ENCODE data around the gene TMEM184B.
A peak's percentile ranks its signal among the peaks of the same experiment; 100 is the strongest.

TMEM184B gene

DNA sequence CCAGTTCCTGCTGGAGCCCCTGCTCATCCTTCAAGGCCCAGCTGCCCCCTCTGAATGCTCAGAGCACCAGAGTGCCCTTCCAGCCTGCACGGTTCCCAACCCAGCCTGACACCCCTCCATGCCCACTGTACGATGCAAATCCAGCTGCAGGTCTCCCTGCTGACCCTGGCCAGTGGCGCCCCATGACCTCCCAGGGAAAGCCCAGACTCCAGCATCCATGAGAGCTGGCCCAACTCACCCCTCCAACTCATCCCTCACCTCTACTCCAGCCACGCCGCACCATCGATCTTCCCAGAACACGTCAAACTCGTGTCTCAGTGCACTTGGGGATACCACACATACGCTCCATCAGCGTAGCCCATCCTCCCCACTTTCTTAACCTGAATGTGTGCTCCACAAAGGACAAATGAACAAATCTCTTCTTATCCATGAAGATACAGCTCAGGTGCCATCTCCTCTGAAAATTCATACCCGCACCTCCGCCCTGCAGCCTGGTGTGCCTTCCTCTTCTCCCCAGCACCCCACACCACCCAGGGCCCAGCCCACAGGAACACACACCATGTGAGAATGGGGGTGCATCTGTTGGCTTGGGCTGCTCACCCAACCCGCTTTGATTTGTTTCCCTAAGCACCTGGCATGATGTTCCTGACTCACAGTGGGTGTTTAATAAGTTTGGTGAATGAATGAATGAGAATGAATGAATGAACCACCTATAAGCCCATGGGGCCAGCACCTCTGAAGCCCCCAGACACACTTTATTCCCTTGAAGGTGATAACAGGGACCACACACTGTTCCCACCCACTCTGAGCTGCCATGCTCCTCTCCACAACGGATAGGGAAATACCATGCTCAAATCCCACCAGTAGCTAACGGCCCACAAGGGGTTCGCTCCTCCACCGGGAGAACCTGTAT lies 97.3 kb downstream of the TMEM184B start:
- Histone ChIP-seq H3K4me3 (ENCODE audit: low read length) (no peak overlapping the region), H3K4me2 (ENCODE audit: low read length) (no peak overlapping the region), H3K4ac (ENCODE audit: low read depth, low read length) (no peak overlapping the region), H3K4me1 (ENCODE audit: control insufficient read depth, low read depth, low read length) (peaks cover 2% of the 10 kb centered on the region), H3K9ac (ENCODE audit: low read length) (no peak overlapping the region), H3K27me3 (ENCODE audit: insufficient read depth, low read length, poor library complexity) (no peaks in the 10 kb centered on the region), H4K5ac (ENCODE audit: low read length) (no peak overlapping the region), H3K79me1 (ENCODE audit: low read length) (no peaks in the 10 kb centered on the region), H3K23ac (ENCODE audit: low read length) (no peak overlapping the region), H3K36me3 (ENCODE audit: control insufficient read depth, insufficient read depth, low read length) (no peaks in the 10 kb centered on the region), H2AK5ac (ENCODE audit: low read length) (no peak overlapping the region), H3K79me2 (ENCODE audit: control insufficient read depth, insufficient read depth, low read length) (no peaks in the 10 kb centered on the region), H3K18ac (ENCODE audit: low read length) (no peak overlapping the region), H2BK15ac (replicated peaks; ENCODE audit: low read depth) (no peak overlapping the region), H3K27ac (ENCODE audit: low read depth, low read length) (no peak overlapping the region), H2BK5ac (ENCODE audit: low read length) (no peak overlapping the region), H3K56ac (ENCODE audit: low read length) (no peak overlapping the region), H2BK120ac (ENCODE audit: low read depth, low read length) (no peak overlapping the region), H4K8ac (ENCODE audit: low read depth, low read length) (no peak overlapping the region)
- no CpG with 5 or more reads among the region's 17 CpGs for WGBS (ENCODE audit: extremely low coverage, insufficient coverage, low lambda C conversion rate)
- DNase-seq, result no peak

DNA sequence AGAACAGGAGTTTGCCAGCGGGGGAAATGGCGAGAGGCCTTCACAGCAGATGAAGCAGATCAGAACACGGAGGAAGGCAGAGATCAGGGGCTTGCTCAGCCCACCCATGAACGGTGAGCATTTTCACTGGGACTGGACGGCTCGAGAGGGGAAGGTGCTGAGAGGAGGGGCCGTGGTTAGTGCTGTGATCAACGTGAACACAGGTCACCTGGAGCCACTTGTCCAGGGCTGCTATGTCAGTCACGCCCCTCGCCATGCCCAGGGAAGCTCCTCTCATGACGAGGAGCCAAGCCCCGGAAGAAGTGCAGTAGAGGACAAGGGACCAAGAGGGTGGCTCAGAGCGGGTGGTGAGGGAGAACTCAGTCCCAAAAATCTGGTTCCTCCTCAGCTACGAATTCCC lies 98.2 kb downstream of the TMEM184B start:
- Histone ChIP-seq H3K4ac (ENCODE audit: low read depth, low read length) (no peak overlapping the region), H3K36me3 (ENCODE audit: control insufficient read depth, insufficient read depth, low read length) (no peaks in the 10 kb centered on the region), H3K79me2 (ENCODE audit: control insufficient read depth, insufficient read depth, low read length) (no peaks in the 10 kb centered on the region), H2BK5ac (ENCODE audit: low read length) (no peak overlapping the region), H2BK120ac (ENCODE audit: low read depth, low read length) (no peak overlapping the region), H2BK15ac (replicated peaks; ENCODE audit: low read depth) (no peak overlapping the region), H2AK5ac (ENCODE audit: low read length) (no peak overlapping the region), H4K8ac (ENCODE audit: low read depth, low read length) (no peak overlapping the region), H3K56ac (ENCODE audit: low read length) (peak overlapping the region; percentile 7), H3K4me3 (ENCODE audit: low read length) (no peak overlapping the region), H4K5ac (ENCODE audit: low read length) (no peak overlapping the region), H3K9ac (ENCODE audit: low read length) (no peak overlapping the region), H3K4me2 (ENCODE audit: low read length) (no peak overlapping the region), H3K18ac (ENCODE audit: low read length) (no peak overlapping the region), H3K27me3 (ENCODE audit: insufficient read depth, low read length, poor library complexity) (no peaks in the 10 kb centered on the region), H3K27ac (ENCODE audit: low read depth, low read length) (no peak overlapping the region), H3K23ac (ENCODE audit: low read length) (no peak overlapping the region), H3K4me1 (ENCODE audit: control insufficient read depth, low read depth, low read length) (no peaks in the 10 kb centered on the region), H3K79me1 (ENCODE audit: low read length) (no peaks in the 10 kb centered on the region)
- no CpG with 5 or more reads among the region's 14 CpGs for WGBS (ENCODE audit: extremely low coverage, insufficient coverage, low lambda C conversion rate)
- DNase-seq, result no peak

- no peaks in the 10 kb centered on the region for H3K36me3 ChIP-seq (ENCODE audit: control insufficient read depth, insufficient read depth, low read length)
- no peak overlapping the region for H2BK15ac ChIP-seq (replicated peaks; ENCODE audit: low read depth)
- H3K9ac ChIP-seq (ENCODE audit: low read length), result no peak overlapping the region
- no peak overlapping the region for H3K56ac ChIP-seq (ENCODE audit: low read length)
- H3K4me2 ChIP-seq (ENCODE audit: low read length), result no peak overlapping the region
- no peak overlapping the region for H2BK120ac ChIP-seq (ENCODE audit: low read depth, low read length)
- H2BK5ac ChIP-seq (ENCODE audit: low read length), result no peak overlapping the region
- no peak overlapping the region for H4K5ac ChIP-seq (ENCODE audit: low read length)
- no peak overlapping the region for H4K8ac ChIP-seq (ENCODE audit: low read depth, low read length)
- no peak for DNase-seq
- no peak overlapping the region for H3K27ac ChIP-seq (ENCODE audit: low read depth, low read length)
- no peak overlapping the region for H2AK5ac ChIP-seq (ENCODE audit: low read length)
- no peak overlapping the region for H3K23ac ChIP-seq (ENCODE audit: low read length)
- no peak overlapping the region for H3K18ac ChIP-seq (ENCODE audit: low read length)
- no peaks in the 10 kb centered on the region for H3K79me2 ChIP-seq (ENCODE audit: control insufficient read depth, insufficient read depth, low read length)
- H3K4me1 ChIP-seq (ENCODE audit: control insufficient read depth, low read depth, low read length), result no peaks in the 10 kb centered on the region
- no CpG with 5 or more reads among the region's 4 CpGs for WGBS (ENCODE audit: extremely low coverage, insufficient coverage, low lambda C conversion rate)
- no peak overlapping the region for H3K4me3 ChIP-seq (ENCODE audit: low read length)
- no peaks in the 10 kb centered on the region for H3K27me3 ChIP-seq (ENCODE audit: insufficient read depth, low read length, poor library complexity)
- no peaks in the 10 kb centered on the region for H3K79me1 ChIP-seq (ENCODE audit: low read length)
- no peak overlapping the region for H3K4ac ChIP-seq (ENCODE audit: low read depth, low read length)
Measured at GRCh38 chr22:38173641-38173906, 99.2 kb downstream of the TMEM184B start.

DNA sequence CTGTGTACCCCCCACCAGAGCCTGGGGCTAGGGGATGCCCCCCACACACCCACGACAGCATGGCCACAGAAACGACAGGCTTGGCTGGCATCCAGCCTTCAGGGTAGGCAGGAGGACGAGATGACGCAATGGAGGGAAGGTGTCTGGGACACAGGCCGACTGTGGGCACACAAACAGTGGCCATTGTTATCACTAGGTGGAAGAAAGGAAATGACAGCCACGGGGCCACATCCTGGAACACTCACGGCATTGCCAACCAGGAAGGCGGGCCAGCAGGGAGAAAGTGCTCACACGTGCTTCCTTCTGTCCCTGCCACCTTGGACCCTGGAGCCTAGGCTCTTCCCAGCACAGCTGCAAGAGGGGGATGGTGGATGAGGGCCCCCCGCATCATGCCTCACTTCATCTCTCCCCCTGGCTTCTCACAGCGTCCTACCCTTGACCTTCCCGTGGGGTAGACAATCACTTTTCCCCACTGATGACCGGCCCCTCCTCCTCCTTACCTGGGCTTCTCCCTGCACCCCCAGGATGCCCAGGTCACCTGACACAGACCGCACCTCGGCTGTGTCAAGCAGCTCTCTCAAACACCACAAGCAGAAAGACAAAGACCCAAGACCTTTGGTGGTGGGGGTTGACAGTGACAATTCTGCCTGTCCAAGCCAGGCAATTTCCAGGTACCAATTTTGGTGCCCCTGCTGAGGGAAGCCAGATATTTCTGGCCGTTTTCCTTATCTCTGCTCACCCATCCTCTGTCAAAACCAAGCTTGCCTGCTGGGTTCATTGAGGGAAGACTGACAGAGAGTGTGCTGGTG lies 99.8 kb downstream of the TMEM184B start:
- H4K5ac ChIP-seq (ENCODE audit: low read length), result no peak overlapping the region
- no peak overlapping the region for H3K9ac ChIP-seq (ENCODE audit: low read length)
- no peak overlapping the region for H3K27ac ChIP-seq (ENCODE audit: low read depth, low read length)
- no peaks in the 10 kb centered on the region for H3K79me2 ChIP-seq (ENCODE audit: control insufficient read depth, insufficient read depth, low read length)
- H4K8ac ChIP-seq (ENCODE audit: low read depth, low read length), result no peak overlapping the region
- no peak for DNase-seq
- no peak overlapping the region for H2BK120ac ChIP-seq (ENCODE audit: low read depth, low read length)
- H2BK5ac ChIP-seq (ENCODE audit: low read length), result no peak overlapping the region
- no peaks in the 10 kb centered on the region for H3K4me1 ChIP-seq (ENCODE audit: control insufficient read depth, low read depth, low read length)
- WGBS (ENCODE audit: extremely low coverage, insufficient coverage, low lambda C conversion rate), result no CpG with 5 or more reads among the region's 16 CpGs
- H3K23ac ChIP-seq (ENCODE audit: low read length), result no peak overlapping the region
- H3K36me3 ChIP-seq (ENCODE audit: control insufficient read depth, insufficient read depth, low read length), result no peaks in the 10 kb centered on the region
- H3K27me3 ChIP-seq (ENCODE audit: insufficient read depth, low read length, poor library complexity), result no peaks in the 10 kb centered on the region
- no peaks in the 10 kb centered on the region for H3K79me1 ChIP-seq (ENCODE audit: low read length)
- no peak overlapping the region for H2AK5ac ChIP-seq (ENCODE audit: low read length)
- no peak overlapping the region for H3K18ac ChIP-seq (ENCODE audit: low read length)
- no peak overlapping the region for H3K4me3 ChIP-seq (ENCODE audit: low read length)
- no peak overlapping the region for H3K56ac ChIP-seq (ENCODE audit: low read length)
- no peak overlapping the region for H2BK15ac ChIP-seq (replicated peaks; ENCODE audit: low read depth)
- H3K4me2 ChIP-seq (ENCODE audit: low read length), result no peak overlapping the region
- H3K4ac ChIP-seq (ENCODE audit: low read depth, low read length), result no peak overlapping the region

DNA sequence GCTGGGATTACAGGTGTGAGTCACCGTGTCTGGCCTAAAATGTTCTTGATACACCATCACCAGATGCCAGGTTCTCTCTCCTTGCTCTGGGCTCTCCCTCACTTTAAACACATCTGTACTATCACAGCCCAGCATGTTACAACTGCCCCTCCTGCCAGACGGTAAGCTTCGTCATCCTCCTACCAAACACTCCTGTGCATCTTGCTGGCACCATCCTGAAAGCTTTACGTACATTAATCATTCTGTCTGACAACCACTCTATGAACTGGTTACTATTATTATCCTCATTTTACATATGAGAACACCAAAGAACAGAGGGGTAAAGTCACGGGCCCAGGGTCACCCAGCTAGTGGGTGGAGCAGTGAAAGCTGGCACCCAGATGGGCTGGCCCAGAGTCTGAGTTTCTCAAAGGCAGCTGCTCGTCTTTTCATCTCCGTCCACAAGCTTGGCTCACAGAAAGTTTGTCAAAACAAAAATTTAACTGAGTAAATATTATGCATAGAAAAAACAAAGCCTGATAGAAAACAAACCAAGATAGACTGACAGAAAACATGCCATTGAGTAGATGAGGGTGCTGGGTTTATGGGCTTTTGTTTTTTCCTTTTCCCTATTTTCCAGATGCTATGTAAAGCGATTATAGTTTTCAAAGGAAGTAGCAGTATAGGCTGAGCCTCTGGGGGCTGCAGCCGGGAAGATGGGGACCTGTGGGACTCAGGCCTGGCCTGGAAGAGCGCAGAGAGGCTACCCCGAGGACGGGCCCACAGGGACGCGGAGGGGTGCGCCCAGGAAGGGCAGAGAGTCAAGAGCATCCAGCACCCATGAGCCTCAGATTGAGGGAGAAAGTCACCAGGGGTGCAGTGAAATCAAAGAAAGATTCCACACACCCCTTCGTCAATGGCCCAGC lies 100.6 kb downstream of the TMEM184B start:
- Histone ChIP-seq H3K9ac (ENCODE audit: low read length) (no peak overlapping the region), H3K4me3 (ENCODE audit: low read length) (no peak overlapping the region), H3K4me2 (ENCODE audit: low read length) (no peak overlapping the region), H3K36me3 (ENCODE audit: control insufficient read depth, insufficient read depth, low read length) (no peaks in the 10 kb centered on the region), H3K79me2 (ENCODE audit: control insufficient read depth, insufficient read depth, low read length) (no peaks in the 10 kb centered on the region), H4K5ac (ENCODE audit: low read length) (no peak overlapping the region), H3K27ac (ENCODE audit: low read depth, low read length) (no peak overlapping the region), H3K4ac (ENCODE audit: low read depth, low read length) (no peak overlapping the region), H4K8ac (ENCODE audit: low read depth, low read length) (no peak overlapping the region), H3K23ac (ENCODE audit: low read length) (no peak overlapping the region), H2BK5ac (ENCODE audit: low read length) (no peak overlapping the region), H3K27me3 (ENCODE audit: insufficient read depth, low read length, poor library complexity) (no peaks in the 10 kb centered on the region), H3K18ac (ENCODE audit: low read length) (no peak overlapping the region), H2BK15ac (replicated peaks; ENCODE audit: low read depth) (no peak overlapping the region), H2AK5ac (ENCODE audit: low read length) (no peak overlapping the region), H3K79me1 (ENCODE audit: low read length) (no peaks in the 10 kb centered on the region), H3K4me1 (ENCODE audit: control insufficient read depth, low read depth, low read length) (no peaks in the 10 kb centered on the region), H3K56ac (ENCODE audit: low read length) (no peak overlapping the region), H2BK120ac (ENCODE audit: low read depth, low read length) (no peak overlapping the region)
- no CpG with 5 or more reads among the region's 16 CpGs for WGBS (ENCODE audit: extremely low coverage, insufficient coverage, low lambda C conversion rate)
- DNase-seq, result no peak
